Duodenal mucosa (tissue), 2 donors: ENCODE results near the gene SH3PXD2A.

ENCODE experiments used
- H3K27ac ChIP-seq: one replicate; pipeline ENCODE4 v1.7.0; 2013; ENCODE audit warnings: low read depth, low read length
- H3K27me3 ChIP-seq, 2 donors: one replicate each; pipeline ENCODE4 v1.7.0; 2013; ENCODE audit warnings: low read length in 2 of 2, control low read depth in 1 of 2; ENCODE audit not compliant: insufficient read depth in 2 of 2, control insufficient read depth in 1 of 2
- H3K36me3 ChIP-seq, 2 donors: one replicate each; pipeline ENCODE4 v1.7.0; 2013; ENCODE audit warnings: low read length in 2 of 2, control low read depth in 1 of 2; ENCODE audit not compliant: insufficient read depth in 2 of 2, control insufficient read depth in 1 of 2
- H3K4me1 ChIP-seq, 2 donors: one replicate each; pipeline ENCODE4 v1.7.0; 2013; ENCODE audit warnings: low read length in 2 of 2, control low read depth in 1 of 2; ENCODE audit not compliant: insufficient read depth in 2 of 2, control insufficient read depth in 1 of 2
- H3K4me3 ChIP-seq, 2 donors: one replicate each; pipeline ENCODE4 v1.7.0; 2013; ENCODE audit warnings: low read length in 2 of 2, low read depth in 1 of 2
- H3K9ac ChIP-seq, 2 donors: one replicate each; pipeline ENCODE4 v1.7.0; 2013; ENCODE audit warnings: low read length in 2 of 2, low read depth in 1 of 2
- H3K9me3 ChIP-seq, 2 donors: one replicate each; pipeline ENCODE4 v1.7.0; 2013; ENCODE audit warnings: low read length in 2 of 2, control low read depth in 1 of 2; ENCODE audit not compliant: control insufficient read depth in 1 of 2

Gene SH3PXD2A

GRCh38 chr10:103692952-103693811, 162.2 kb downstream of the SH3PXD2A start:
- no peaks in the 10 kb centered on the region for H3K9me3 ChIP-seq
- no peaks in the 10 kb centered on the region for H3K36me3 ChIP-seq
- H3K27ac ChIP-seq: no peak overlapping the region
- H3K4me1 ChIP-seq: peaks cover 51 to 52% of the 10 kb centered on the region in 2 donors
- H3K27me3 ChIP-seq: no peaks in the 10 kb centered on the region
- H3K4me3 ChIP-seq: peak overlapping the region; percentile 61 to 70
- peak overlapping the region; percentile 10 to 51 for H3K9ac ChIP-seq

GRCh38 chr10:103692436-103692951, 162.9 kb downstream of the SH3PXD2A start:
- Histone ChIP-seq H3K36me3 (no peaks in the 10 kb centered on the region), H3K4me1 (peaks cover 54 to 57% of the 10 kb centered on the region in 2 donors)

GRCh38 chr10:103691723-103692435, 163.5 kb downstream of the SH3PXD2A start:
- Histone ChIP-seq H3K27me3 (no peaks in the 10 kb centered on the region), H3K9ac (no peak overlapping the region), H3K4me3 (peak overlapping the region in 1 of 2 donors; percentile 61), H3K36me3 (no peaks in the 10 kb centered on the region), H3K4me1 (peaks cover 54 to 57% of the 10 kb centered on the region in 2 donors), H3K27ac (no peak overlapping the region), H3K9me3 (no peaks in the 10 kb centered on the region)

More at GRCh38 chr10:103692436-103692951, 162.9 kb downstream of the SH3PXD2A start:
- Histone ChIP-seq H3K27me3 (no peaks in the 10 kb centered on the region), H3K27ac (no peak overlapping the region), H3K4me3 (peak overlapping the region; percentile 50 to 61), H3K9ac (peak overlapping the region; percentile 12 to 51), H3K9me3 (no peaks in the 10 kb centered on the region)

GRCh38 chr10:103691267-103691666, 164.1 kb downstream of the SH3PXD2A start:
- Histone ChIP-seq H3K4me3 (no peak overlapping the region), H3K9me3 (no peaks in the 10 kb centered on the region), H3K9ac (no peak overlapping the region), H3K27me3 (no peaks in the 10 kb centered on the region), H3K4me1 (peaks cover 51 to 54% of the 10 kb centered on the region in 2 donors), H3K27ac (no peak overlapping the region), H3K36me3 (no peaks in the 10 kb centered on the region)

GRCh38 chr10:103690281-103690680, 165.1 kb downstream of the SH3PXD2A start:
- Histone ChIP-seq H3K27ac (no peak overlapping the region), H3K4me1 (peaks cover 51 to 54% of the 10 kb centered on the region in 2 donors), H3K27me3 (no peaks in the 10 kb centered on the region), H3K9ac (no peak overlapping the region), H3K4me3 (no peak overlapping the region), H3K36me3 (no peaks in the 10 kb centered on the region), H3K9me3 (no peaks in the 10 kb centered on the region)

GRCh38 chr10:103688491-103688890, 166.9 kb downstream of the SH3PXD2A start:
- H3K4me3 ChIP-seq: no peak overlapping the region
- H3K36me3 ChIP-seq: no peaks in the 10 kb centered on the region
- no peaks in the 10 kb centered on the region for H3K9me3 ChIP-seq
- peaks cover 34 to 38% of the 10 kb centered on the region in 2 donors for H3K4me1 ChIP-seq
- H3K27me3 ChIP-seq: no peaks in the 10 kb centered on the region
- H3K9ac ChIP-seq: no peak overlapping the region
- H3K27ac ChIP-seq: no peak overlapping the region

GRCh38 chr10:103687718-103688117, 167.7 kb downstream of the SH3PXD2A start:
- Histone ChIP-seq H3K4me1 (peaks cover 31 to 36% of the 10 kb centered on the region in 2 donors), H3K27me3 (no peaks in the 10 kb centered on the region), H3K9ac (no peak overlapping the region), H3K9me3 (no peaks in the 10 kb centered on the region), H3K27ac (no peak overlapping the region), H3K4me3 (no peak overlapping the region), H3K36me3 (no peaks in the 10 kb centered on the region)

- peaks cover 31 to 36% of the 10 kb centered on the region in 2 donors for H3K4me1 ChIP-seq
- H3K9me3 ChIP-seq: no peaks in the 10 kb centered on the region
- no peak overlapping the region for H3K9ac ChIP-seq
- H3K36me3 ChIP-seq: no peaks in the 10 kb centered on the region
- H3K4me3 ChIP-seq: no peak overlapping the region
- H3K27ac ChIP-seq: no peak overlapping the region
- H3K27me3 ChIP-seq: no peaks in the 10 kb centered on the region
Observed at GRCh38 chr10:103687172-103687571, 168.2 kb downstream of the SH3PXD2A start.

- Histone ChIP-seq H3K9me3 (no peaks in the 10 kb centered on the region), H3K27ac (no peak overlapping the region), H3K4me1 (peaks cover 23 to 26% of the 10 kb centered on the region in 2 donors), H3K9ac (peak overlapping the region in 1 of 2 donors; percentile 14), H3K36me3 (no peaks in the 10 kb centered on the region), H3K27me3 (no peaks in the 10 kb centered on the region), H3K4me3 (no peak overlapping the region)
Observed at GRCh38 chr10:103685880-103686669, 169.3 kb downstream of the SH3PXD2A start.
